Measurements from ENCODE around the gene GARS1. TPM values are rescaled to one million over a fixed set of nuclear protein-coding genes. Genes with fewer than 3 reads are reported as not detected.

GARS1 gene
- total RNA-seq, 1 donor from 2014 or later, result 154 TPM

DNA sequence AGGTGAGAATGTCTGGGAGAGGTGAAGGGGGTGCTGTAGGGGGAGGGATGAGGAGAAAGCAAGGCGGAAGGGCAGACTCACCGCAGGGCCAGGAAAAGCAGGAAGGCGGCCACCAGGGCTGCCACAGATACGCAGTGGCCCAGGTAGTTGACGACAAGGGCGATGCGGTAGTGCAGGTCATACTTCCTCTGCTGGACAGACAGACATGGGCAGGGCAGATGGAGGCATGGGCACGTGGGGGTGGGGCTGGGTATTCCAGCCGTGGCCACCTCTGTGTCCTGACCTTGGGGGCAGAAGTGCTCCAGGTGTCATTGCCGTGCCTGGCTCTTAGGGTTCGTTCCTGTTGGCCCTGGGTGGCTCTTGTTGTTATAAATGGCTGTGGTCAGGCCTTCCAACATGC, 70.8 kb downstream of the GARS1 start:
- H3K4me3 ChIP-seq (ENCODE audit: low read depth, low read length), result no peak overlapping the region
- TF ChIP-seq, protein P1, sequence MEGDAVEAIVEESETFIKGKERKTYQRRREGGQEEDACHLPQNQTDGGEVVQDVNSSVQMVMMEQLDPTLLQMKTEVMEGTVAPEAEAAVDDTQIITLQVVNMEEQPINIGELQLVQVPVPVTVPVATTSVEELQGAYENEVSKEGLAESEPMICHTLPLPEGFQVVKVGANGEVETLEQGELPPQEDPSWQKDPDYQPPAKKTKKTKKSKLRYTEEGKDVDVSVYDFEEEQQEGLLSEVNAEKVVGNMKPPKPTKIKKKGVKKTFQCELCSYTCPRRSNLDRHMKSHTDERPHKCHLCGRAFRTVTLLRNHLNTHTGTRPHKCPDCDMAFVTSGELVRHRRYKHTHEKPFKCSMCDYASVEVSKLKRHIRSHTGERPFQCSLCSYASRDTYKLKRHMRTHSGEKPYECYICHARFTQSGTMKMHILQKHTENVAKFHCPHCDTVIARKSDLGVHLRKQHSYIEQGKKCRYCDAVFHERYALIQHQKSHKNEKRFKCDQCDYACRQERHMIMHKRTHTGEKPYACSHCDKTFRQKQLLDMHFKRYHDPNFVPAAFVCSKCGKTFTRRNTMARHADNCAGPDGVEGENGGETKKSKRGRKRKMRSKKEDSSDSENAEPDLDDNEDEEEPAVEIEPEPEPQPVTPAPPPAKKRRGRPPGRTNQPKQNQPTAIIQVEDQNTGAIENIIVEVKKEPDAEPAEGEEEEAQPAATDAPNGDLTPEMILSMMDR (conservative IDR thresholded peaks at IDR 0.05; ENCODE audit: low read depth, low read length), result no peak
- no peak for DNase-seq (ENCODE audit: low read depth)

DNA sequence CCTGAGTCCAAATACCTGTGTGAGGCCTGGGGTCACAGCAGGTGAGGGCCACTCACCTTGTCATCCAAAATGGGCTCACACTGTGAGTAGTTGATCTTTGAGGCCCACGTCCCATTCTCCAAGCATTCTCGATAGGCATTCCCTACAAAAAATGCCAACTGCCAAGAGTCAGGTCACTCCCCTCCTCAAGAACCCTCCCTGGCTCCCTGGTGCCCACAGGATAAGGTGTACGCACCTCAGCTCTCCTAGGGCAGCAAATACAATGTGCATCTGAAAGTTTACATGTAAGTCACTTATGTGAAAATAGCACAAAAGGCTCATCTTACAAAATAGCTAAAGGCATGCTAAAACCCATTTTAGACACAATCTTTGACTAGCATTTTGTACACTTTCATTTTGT, 72.5 kb downstream of the GARS1 start:
- TF ChIP-seq, protein P1 (conservative IDR thresholded peaks at IDR 0.05; ENCODE audit: low read depth, low read length), result no peak
- no peak for DNase-seq (ENCODE audit: low read depth)
- no peak overlapping the region for H3K4me3 ChIP-seq (ENCODE audit: low read depth, low read length)

DNA sequence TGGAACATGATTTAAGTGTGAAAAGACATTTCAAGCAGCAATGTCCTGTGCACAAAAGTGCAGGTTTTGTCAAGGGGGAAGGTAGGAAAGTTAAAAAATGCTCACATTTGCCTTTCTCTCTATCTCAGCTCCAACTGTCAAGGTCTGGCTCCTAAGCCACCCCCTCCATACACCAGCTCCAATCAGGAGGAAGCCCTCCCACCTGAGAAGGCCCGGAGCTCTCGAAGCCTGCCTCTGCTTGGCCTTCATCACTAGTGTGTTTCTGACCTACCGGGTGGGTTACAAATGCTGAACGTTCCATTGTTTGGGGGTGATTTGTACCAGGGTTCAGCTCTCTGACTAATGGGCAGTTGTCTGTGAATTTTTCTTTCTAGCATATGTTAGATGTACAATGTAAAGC, 73.4 kb downstream of the GARS1 start:
- TF ChIP-seq, protein P1 (conservative IDR thresholded peaks at IDR 0.05; ENCODE audit: low read depth, low read length), result no peak
- DNase-seq (ENCODE audit: low read depth), result no peak
- no peak overlapping the region for H3K4me3 ChIP-seq (ENCODE audit: low read depth, low read length)

DNA sequence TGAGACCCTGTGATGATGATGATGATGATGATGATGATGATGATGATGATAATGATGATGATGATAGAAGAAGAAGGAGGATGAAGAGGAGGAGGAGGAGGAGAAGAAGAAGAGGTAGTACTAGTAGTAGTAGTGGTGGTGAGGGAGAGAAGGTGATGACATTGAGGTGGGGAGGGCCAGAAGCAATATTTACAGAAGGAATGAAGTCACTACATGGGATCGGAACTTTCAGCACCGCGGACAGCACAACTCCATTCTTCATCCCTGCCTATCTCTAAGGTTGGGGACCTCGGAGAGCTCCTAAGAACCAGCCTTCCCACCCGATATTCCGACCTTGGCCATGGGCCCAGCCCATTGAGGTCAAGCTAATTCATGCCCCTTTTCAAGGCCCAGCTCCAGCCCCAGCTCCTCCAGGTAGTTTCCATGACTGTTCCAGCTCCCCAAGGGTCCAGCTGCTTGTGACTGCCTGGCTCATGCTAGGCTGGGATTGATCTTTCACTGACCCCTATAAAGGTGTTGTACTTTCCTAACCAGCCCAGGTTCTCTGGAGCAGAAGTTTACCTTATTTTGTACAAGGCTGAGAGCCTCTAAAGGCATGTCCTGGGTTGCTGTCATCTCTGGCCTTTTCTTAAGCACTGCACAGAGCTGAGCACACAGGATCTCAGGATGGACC, 77.3 kb downstream of the GARS1 start:
- H3K4me3 ChIP-seq (ENCODE audit: low read depth, low read length), result no peak overlapping the region
- DNase-seq (ENCODE audit: low read depth), result peak; percentile 15
- TF ChIP-seq, protein P1 (conservative IDR thresholded peaks at IDR 0.05; ENCODE audit: low read depth, low read length), result no peak

DNA sequence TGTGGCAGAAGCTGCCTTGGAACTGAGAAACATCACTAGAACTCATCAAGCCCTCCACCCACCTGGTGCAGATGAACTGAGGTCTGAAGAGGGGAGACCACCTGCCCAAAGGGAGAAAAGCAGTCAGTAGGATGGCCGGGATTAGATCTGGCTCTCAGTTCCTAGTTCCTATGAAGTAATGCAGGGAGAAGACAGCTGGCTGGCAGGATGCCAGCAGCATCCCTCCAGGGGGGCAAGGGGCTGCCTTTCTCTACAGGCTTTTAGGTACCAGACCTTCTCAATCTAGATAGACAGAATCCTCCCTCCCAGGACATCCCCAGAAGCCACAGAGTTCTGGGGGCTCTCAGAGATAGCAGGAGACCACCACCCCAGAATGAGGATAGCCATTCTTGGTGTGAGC, 79.7 kb downstream of the GARS1 start:
- no peak overlapping the region for H3K4me3 ChIP-seq (ENCODE audit: low read depth, low read length)
- no peak for DNase-seq (ENCODE audit: low read depth)
- TF ChIP-seq, protein P1 (conservative IDR thresholded peaks at IDR 0.05; ENCODE audit: low read depth, low read length), result no peak

DNA sequence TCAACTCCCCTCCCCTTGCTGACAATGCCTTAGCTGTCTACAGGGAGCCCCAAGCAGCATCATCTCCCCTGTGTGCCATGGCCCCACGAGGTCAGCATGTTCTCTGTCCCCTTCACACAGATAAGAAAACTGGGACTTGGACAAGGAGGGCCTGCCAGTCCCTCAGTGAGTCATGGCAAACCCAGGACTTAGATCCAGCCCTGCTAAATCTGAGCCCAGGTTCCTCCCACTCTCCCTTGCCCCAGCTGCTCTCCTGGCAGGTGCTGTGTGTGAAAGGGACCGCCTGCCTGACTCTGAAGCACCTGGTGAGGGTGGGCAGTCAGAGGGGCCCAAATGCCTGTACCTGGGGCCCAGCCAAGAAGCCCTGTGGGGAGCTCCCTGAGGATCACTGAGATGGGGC, 80.2 kb downstream of the GARS1 start:
- TF ChIP-seq, protein P1 (conservative IDR thresholded peaks at IDR 0.05; ENCODE audit: low read depth, low read length), result no peak
- no peak overlapping the region for H3K4me3 ChIP-seq (ENCODE audit: low read depth, low read length)
- DNase-seq (ENCODE audit: low read depth), result no peak

DNA sequence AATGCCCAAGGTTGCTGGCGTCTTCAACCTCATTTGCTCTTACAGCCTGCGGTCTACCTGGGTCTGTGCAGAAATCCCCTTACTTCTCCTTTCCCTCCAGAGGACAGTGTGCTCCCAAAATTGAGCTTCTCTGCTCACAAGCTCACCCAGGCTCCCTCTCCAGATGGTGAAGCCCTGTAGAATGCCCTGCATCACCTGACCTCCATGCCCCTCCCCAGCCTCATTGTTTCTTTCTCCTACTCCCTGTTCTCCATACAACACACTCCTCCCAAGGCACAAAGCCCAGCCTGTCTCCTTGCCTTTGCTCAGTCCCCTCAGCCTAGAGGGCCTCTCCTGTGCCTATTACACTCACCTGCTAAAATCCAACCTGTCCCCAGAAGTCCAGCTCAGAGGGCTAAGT, 84.1 kb downstream of the GARS1 start:
- TF ChIP-seq, protein P1 (conservative IDR thresholded peaks at IDR 0.05; ENCODE audit: low read depth, low read length), result no peak
- no peak overlapping the region for H3K4me3 ChIP-seq (ENCODE audit: low read depth, low read length)
- DNase-seq (ENCODE audit: low read depth), result no peak
